Endothelial cell of umbilical vein (primary cell): ENCODE measurements around the gene GLYATL3.

Experiments used
- CTCF ChIP-seq, 2 donors: IDR thresholded peaks; 1 replicate in 1 of 2; 2 replicates in 1 of 2; pipeline ENCODE4 v1.5.1; 2011; ENCODE audit warnings: low read length in 2 of 2, mild to moderate bottlenecking in 2 of 2, moderate library complexity in 2 of 2, control low read depth in 1 of 2, inconsistent platforms in 1 of 2, low read depth in 1 of 2; ENCODE audit not compliant: insufficient read depth in 1 of 2; ENCODE audit errors: extremely low read depth in 1 of 2
- FOS ChIP-seq: IDR thresholded peaks from 2 replicates; pipeline ENCODE4 v1.6.1; 2011; ENCODE audit warnings: mild to moderate bottlenecking, low read length, moderate library complexity, borderline replicate concordance; ENCODE audit not compliant: insufficient read depth
- POLR2AphosphoS5 ChIP-seq: IDR thresholded peaks from 2 replicates; pipeline ENCODE4 v1.6.1; 2012; ENCODE audit warnings: low read depth, mild to moderate bottlenecking, control low read depth, low read length, moderate library complexity; ENCODE audit not compliant: insufficient read depth

- no peak for TF ChIP-seq CTCF (IDR thresholded peaks at IDR 0.05; ENCODE audit: extremely low read depth in 1 of 2, insufficient read depth in 1 of 2, low read depth in 1 of 2, low read length in 2 of 2)
- no peak for TF ChIP-seq FOS
- TF ChIP-seq POLR2AphosphoS5: no peak
Observed at GRCh38 chr6:49551078-49551865, 51.5 kb downstream of the GLYATL3 start.
